HCT116 (cell line): ENCODE results near the gene FXYD6.

ENCODE experiments used
- CTCF ChIP-seq, 3 experiments: fragments of 200-600 bp in 1 of 3; sonication (generic) in 1 of 3; IDR thresholded peaks in 2 of 3; conservative IDR thresholded peaks in 1 of 3; 2 replicates each; pipeline ENCODE4 v1.5.1; 2012 to 2017; ENCODE audit warnings: low read depth in 2 of 3, low read length in 2 of 3, antibody characterized with exemption in 1 of 3, borderline replicate concordance in 1 of 3, control low read depth in 1 of 3, mild to moderate bottlenecking in 1 of 3, mixed read lengths in 1 of 3, mixed run types in 1 of 3, moderate library complexity in 1 of 3; ENCODE audit not compliant: insufficient read depth in 1 of 3
- EZH2 ChIP-seq: fragments of 200-600 bp; sonication (generic); IDR thresholded peaks from 2 replicates; pipeline ENCODE4 v1.6.1; 2017; ENCODE audit warnings: antibody characterized with exemption, mixed run types
- EZH2phosphoT487 ChIP-seq: fragments of 200-600 bp; IDR thresholded peaks from 2 replicates; pipeline ENCODE4 v1.6.1; 2018; ENCODE audit warnings: antibody characterized with exemption, borderline replicate concordance
- JUND ChIP-seq: IDR thresholded peaks from 2 replicates; pipeline ENCODE4 v1.6.1; 2012
- MAX ChIP-seq: IDR thresholded peaks from 2 replicates; pipeline ENCODE4 v1.6.1; 2012
- POLR2A ChIP-seq: IDR thresholded peaks from 2 replicates; pipeline ENCODE4 v1.7.0; 2011; ENCODE audit warnings: borderline replicate concordance; ENCODE audit not compliant: insufficient read depth, insufficient read length; ENCODE audit errors: extremely low read depth
- POLR2AphosphoS5 ChIP-seq: IDR thresholded peaks from 2 replicates; pipeline ENCODE4 v1.6.1; 2011; ENCODE audit warnings: mild to moderate bottlenecking, low read depth, low read length, moderate library complexity
- RAD21 ChIP-seq: IDR thresholded peaks from 2 replicates; pipeline ENCODE4 v1.6.1; 2012; ENCODE audit warnings: low read depth, mild to moderate bottlenecking
- REST ChIP-seq: IDR thresholded peaks from 2 replicates; pipeline ENCODE4 v1.6.1; 2012; ENCODE audit warnings: low read depth
- SIN3A ChIP-seq: IDR thresholded peaks from 2 replicates; pipeline ENCODE4 v1.6.1; 2012; ENCODE audit warnings: low read depth
- SP1 ChIP-seq: IDR thresholded peaks from 2 replicates; pipeline ENCODE4 v1.6.1; 2012; ENCODE audit warnings: low read depth
- SRF ChIP-seq: IDR thresholded peaks from 2 replicates; pipeline ENCODE4 v1.6.1; 2012; ENCODE audit warnings: low read depth

- no peak for TF ChIP-seq SP1
- TF ChIP-seq CTCF (IDR thresholded peaks at IDR 0.05 in 2 of 3, conservative IDR thresholded peaks at IDR 0.05 in 1 of 3; ENCODE audit: borderline replicate concordance in 1 of 3, insufficient read depth in 1 of 3, low read depth in 2 of 3, low read length in 2 of 3): no peak
- TF ChIP-seq REST: no peak
- no peak for TF ChIP-seq EZH2phosphoT487
- no peak for TF ChIP-seq POLR2A
- TF ChIP-seq JUND: no peak
- TF ChIP-seq RAD21: no peak
- TF ChIP-seq SIN3A: no peak
- no peak for TF ChIP-seq EZH2
- TF ChIP-seq POLR2AphosphoS5: no peak
- TF ChIP-seq SRF: no peak
- no peak for TF ChIP-seq MAX
Observed at GRCh38 chr11:117859061-117859460, 17.4 kb downstream of the FXYD6 start.
